Nephron (organoid): ENCODE results near the gene CTIF.
A peak's percentile ranks its signal among the peaks of the same experiment; 100 is the strongest.

ENCODE experiments used
- H3K27ac Mint-ChIP-seq, 3 experiments: 2 replicates each; pipeline ENCODE4 v1.8.0; 2020; ENCODE audit warnings: mixed read lengths in 3 of 3, mild to moderate bottlenecking in 2 of 3, moderate library complexity in 1 of 3
- H3K27me3 Mint-ChIP-seq: 2 replicates; pipeline ENCODE4 v1.8.0; 2021; ENCODE audit warnings: low read depth, mild to moderate bottlenecking, moderate library complexity, mixed read lengths
- H3K36me3 Mint-ChIP-seq: 2 replicates; pipeline ENCODE4 v1.8.0; 2020; ENCODE audit warnings: low read depth, mixed read lengths
- H3K4me1 Mint-ChIP-seq: 2 replicates; pipeline ENCODE4 v1.8.0; 2020; ENCODE audit warnings: mixed read lengths
- H3K4me3 Mint-ChIP-seq, 3 experiments: 2 replicates each; pipeline ENCODE4 v1.8.0; 2020; ENCODE audit warnings: mild to moderate bottlenecking in 3 of 3, mixed read lengths in 3 of 3, moderate library complexity in 2 of 3
- H3K9me3 Mint-ChIP-seq: 2 replicates; pipeline ENCODE4 v1.8.0; 2020; ENCODE audit warnings: mixed read lengths
- TF ChIP-seq, protein P1 (sequence below), 3 experiments: fragments of 200-600 bp; sonication (generic); IDR thresholded peaks; one replicate each; pipeline ENCODE4 v1.5.0; 2021; ENCODE audit warnings: antibody characterized with exemption in 3 of 3; ENCODE audit not compliant: unreplicated experiment in 3 of 3

CTIF gene

DNA sequence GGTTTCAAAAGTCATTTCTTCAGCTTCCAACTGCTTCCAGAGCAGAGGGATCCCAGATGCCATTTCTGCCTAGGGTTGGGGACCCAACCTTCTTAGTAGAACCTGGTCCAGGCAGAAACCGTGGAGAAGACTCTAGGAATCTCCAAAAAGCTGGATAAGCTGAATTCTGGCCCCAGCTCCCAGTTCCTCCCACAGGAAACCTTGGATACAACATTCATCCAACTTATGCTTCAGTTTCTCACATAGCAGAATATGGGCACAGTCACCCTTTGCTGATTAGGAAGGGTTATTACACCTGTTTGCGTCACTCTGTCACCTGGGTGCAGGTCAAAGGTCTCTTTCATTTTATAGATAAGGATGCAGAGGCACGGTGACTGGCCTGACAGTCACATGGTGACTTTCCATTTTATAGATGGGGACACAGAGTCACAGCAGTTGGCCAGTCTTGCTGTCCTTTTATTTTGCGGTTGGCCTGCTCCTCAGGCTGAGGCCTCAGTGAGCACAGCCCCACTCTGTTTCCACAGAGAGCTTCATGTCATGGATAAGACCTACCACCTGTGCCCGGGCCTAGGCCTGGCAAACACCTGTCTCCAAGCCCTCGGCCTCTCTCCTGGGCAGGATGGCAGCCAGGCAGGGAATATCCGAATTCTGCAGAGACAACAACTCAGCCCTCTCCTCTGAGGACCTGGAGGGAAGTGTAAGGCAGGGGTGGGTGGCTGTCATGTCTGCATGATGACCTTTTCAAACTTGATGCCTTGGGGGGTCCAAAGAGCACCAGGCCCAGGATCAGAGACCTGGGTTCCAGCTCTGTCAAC lies 263.1 kb downstream of the CTIF start:
- Mint-ChIP-seq H3K9me3 (no peaks in the 10 kb centered on the region), H3K27me3 (no peaks in the 10 kb centered on the region), H3K4me1 (peaks cover 57% of the 10 kb centered on the region), H3K4me3 (no peak overlapping the region), H3K36me3 (peaks cover 16% of the 10 kb centered on the region), H3K27ac (peak overlapping the region; percentile 53 to 93 (median 85))
- TF ChIP-seq, protein P1, sequence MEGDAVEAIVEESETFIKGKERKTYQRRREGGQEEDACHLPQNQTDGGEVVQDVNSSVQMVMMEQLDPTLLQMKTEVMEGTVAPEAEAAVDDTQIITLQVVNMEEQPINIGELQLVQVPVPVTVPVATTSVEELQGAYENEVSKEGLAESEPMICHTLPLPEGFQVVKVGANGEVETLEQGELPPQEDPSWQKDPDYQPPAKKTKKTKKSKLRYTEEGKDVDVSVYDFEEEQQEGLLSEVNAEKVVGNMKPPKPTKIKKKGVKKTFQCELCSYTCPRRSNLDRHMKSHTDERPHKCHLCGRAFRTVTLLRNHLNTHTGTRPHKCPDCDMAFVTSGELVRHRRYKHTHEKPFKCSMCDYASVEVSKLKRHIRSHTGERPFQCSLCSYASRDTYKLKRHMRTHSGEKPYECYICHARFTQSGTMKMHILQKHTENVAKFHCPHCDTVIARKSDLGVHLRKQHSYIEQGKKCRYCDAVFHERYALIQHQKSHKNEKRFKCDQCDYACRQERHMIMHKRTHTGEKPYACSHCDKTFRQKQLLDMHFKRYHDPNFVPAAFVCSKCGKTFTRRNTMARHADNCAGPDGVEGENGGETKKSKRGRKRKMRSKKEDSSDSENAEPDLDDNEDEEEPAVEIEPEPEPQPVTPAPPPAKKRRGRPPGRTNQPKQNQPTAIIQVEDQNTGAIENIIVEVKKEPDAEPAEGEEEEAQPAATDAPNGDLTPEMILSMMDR (IDR thresholded peaks at IDR 0.05; ENCODE audit: unreplicated experiment in 3 of 3): no peak

DNA sequence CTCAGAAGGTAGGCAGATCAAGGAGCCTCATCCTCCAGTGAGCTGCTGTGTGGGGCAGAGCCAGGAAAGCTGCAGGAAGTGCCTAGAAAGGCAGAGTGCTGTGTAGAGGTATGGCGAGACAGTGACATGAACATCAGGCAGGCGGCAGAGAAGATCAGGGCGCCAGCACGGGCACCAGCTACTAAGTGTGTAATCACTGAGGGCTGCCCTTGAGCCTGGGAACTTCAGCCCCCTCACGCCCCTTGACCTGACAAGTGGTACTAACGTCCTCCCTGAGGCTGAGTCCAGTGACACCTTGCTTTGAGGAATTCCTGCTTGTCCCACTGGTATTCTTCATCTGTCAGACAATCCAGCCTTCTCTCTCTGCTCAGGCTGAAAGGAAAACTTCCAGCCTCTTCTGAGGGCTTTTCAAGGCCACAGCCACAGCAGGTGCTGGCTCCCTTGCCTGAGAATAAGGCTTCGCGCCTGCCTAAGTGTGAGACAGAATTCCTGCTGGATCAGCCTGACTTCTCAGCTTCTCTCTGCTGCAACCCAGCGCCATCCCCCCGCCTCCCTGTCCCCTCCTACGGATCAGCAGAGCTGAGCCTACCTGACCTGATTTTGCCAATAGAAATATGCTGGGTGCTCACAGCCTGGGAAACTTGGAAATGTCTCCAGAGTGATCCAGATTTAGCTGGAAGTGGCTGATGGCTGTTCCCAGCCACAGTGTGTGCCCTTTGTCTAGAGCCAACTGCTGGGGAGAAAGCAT lies 263.9 kb downstream of the CTIF start:
- Mint-ChIP-seq H3K4me1 (peaks cover 57% of the 10 kb centered on the region), H3K9me3 (no peaks in the 10 kb centered on the region), H3K27ac (peak overlapping the region; percentile 57 to 93 (median 85)), H3K27me3 (no peaks in the 10 kb centered on the region), H3K4me3 (no peak overlapping the region), H3K36me3 (peaks cover 15% of the 10 kb centered on the region)
- TF ChIP-seq, protein P1 (IDR thresholded peaks at IDR 0.05; ENCODE audit: unreplicated experiment in 3 of 3): no peak

DNA sequence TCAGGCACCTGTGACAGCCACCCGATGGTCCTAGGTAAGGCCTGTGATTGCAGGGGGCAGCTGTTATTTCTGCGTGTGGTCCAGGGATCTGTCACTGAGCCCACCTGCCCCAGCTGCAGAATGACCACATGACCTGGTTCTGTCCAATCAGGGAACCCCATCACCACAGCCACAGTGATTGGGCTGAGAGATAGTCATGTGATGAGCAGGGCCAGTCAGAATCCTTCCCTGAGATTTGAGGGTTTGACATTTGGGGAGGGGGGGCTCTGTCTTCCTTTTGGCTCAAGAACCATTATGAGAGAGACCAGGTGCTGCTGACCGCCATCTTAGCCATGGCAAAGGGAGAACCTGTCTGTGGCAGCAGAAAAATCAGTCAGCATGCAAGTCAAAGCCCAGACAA lies 264.7 kb downstream of the CTIF start:
- Mint-ChIP-seq H3K27me3 (no peaks in the 10 kb centered on the region), H3K9me3 (no peaks in the 10 kb centered on the region), H3K4me3 (no peak overlapping the region), H3K4me1 (peaks cover 55% of the 10 kb centered on the region), H3K27ac (peak overlapping the region; percentile 57 to 93 (median 85)), H3K36me3 (peaks cover 15% of the 10 kb centered on the region)
- TF ChIP-seq, protein P1 (IDR thresholded peaks at IDR 0.05; ENCODE audit: unreplicated experiment in 3 of 3): no peak

- H3K4me1 Mint-ChIP-seq: peaks cover 57% of the 10 kb centered on the region
- H3K27ac Mint-ChIP-seq: peak overlapping the region in 1 of 3 experiments; percentile 93
- H3K9me3 Mint-ChIP-seq: no peaks in the 10 kb centered on the region
- H3K4me3 Mint-ChIP-seq: no peak overlapping the region
- no peaks in the 10 kb centered on the region for H3K27me3 Mint-ChIP-seq
- peaks cover 15% of the 10 kb centered on the region for H3K36me3 Mint-ChIP-seq
- TF ChIP-seq, protein P1 (IDR thresholded peaks at IDR 0.05; ENCODE audit: unreplicated experiment in 3 of 3): no peak
These were observed 265.4 kb downstream of the CTIF start for GRCh38 chr18:48803951-48804855.

- Mint-ChIP-seq H3K27ac (peak overlapping the region in 1 of 3 experiments; percentile 35), H3K4me1 (peaks cover 52% of the 10 kb centered on the region), H3K27me3 (no peaks in the 10 kb centered on the region), H3K4me3 (no peak overlapping the region), H3K9me3 (no peaks in the 10 kb centered on the region), H3K36me3 (peaks cover 12% of the 10 kb centered on the region)
- TF ChIP-seq, protein P1 (IDR thresholded peaks at IDR 0.05; ENCODE audit: unreplicated experiment in 3 of 3): no peak
These were observed 266.2 kb downstream of the CTIF start for GRCh38 chr18:48804856-48805610.
